ENCODE results near the gene CX3CR1. TPM values are rescaled to one million over a fixed set of nuclear protein-coding genes. Genes with fewer than 3 reads are reported as not detected.

The CX3CR1 gene
- total and polyA plus RNA-seq, 7 donors: 0.03 to 1.9 (median 0.55) TPM

DNA sequence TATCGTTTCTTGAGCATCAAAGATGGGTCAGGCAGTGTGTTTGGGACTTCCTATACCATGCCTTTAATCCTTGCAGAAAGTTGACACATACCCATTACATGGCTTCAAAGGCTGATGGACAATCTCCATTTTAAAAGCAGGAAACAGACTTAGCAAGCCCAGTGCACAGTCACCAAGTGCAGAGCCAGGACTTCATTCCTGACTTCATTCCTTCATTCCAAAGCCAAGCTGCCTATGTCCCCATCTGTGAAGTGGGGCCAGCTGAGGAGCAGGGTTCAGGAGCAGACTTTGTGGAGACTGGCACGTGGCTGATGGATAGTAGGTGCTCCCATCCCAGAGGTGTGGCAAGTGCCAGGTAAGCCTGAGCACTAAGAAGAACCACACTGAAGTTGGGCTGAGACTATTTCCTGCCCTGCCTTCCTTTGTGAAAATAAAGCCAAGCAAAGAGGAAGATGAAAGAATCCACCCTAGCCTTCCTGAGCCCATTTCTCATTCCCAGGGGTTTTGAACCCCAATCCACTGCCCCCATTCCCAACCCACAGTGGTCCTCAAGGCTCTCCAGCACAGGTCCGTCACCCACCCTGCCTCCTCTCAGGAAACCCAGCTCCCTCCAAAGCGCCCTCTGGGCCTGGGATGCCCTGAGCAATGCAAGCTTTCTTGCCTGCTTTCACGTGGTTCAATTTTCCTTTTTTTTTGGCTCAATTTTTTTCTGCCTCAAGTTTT, 1.8 kb downstream of the CX3CR1 start:
- TF ChIP-seq CTCF (IDR thresholded peaks at IDR 0.05): no peak
- intact Hi-C loops (cut with DNase I): no loop called here
- 59 to 69% (median 64%) methylated on average over 5 of the region's 5 CpGs for WGBS, 3 donors
- H3K4me1 ChIP-seq: peaks cover 14% of the 10 kb centered on the region
- ATAC-seq (no peak), DNase-seq (no peak)
- H3K36me3 ChIP-seq (ENCODE audit: insufficient read depth in 1 of 2, low read depth in 1 of 2): no peaks in the 10 kb centered on the region
- H3K27ac ChIP-seq: no peak overlapping the region
- no peaks in the 10 kb centered on the region for H3K9me3 ChIP-seq
- H3K27me3 ChIP-seq (ENCODE audit: insufficient read depth in 3 of 3, low read length in 2 of 3): no peaks in the 10 kb centered on the region
- H3K4me3 ChIP-seq: no peak overlapping the region

DNA sequence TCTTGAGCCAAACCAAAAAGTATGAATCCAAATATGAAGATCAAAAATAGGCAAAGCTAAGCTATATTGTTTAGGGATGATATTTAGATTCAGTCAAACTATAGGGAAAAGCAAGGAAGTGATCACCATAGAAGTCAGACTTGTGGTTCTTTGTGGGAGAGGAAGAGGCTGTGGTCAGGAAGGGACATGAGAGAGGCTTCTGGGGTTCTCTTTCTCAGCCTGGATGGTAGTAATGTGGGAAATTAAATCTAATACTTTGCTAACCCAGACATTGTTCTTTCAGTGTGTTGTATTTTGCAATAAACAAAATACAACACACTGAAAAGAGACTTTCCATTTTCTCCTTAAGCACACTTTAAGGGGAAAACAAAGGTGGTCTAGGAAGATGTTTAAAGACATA, 3.1 kb downstream of the CX3CR1 start:
- no peak overlapping the region for H3K4me3 ChIP-seq
- DNase-seq (no peak), ATAC-seq (no peak)
- TF ChIP-seq CTCF (IDR thresholded peaks at IDR 0.05): no peak
- intact Hi-C loops (cut with DNase I): no loop called here
- H3K4me1 ChIP-seq: peaks cover 14% of the 10 kb centered on the region
- no peaks in the 10 kb centered on the region for H3K9me3 ChIP-seq
- H3K36me3 ChIP-seq (ENCODE audit: insufficient read depth in 1 of 2, low read depth in 1 of 2): no peaks in the 10 kb centered on the region
- H3K27me3 ChIP-seq (ENCODE audit: insufficient read depth in 3 of 3, low read length in 2 of 3): no peaks in the 10 kb centered on the region
- no peak overlapping the region for H3K27ac ChIP-seq

- H3K4me3 ChIP-seq: no peak overlapping the region
- H3K27ac ChIP-seq: no peak overlapping the region
- H3K9me3 ChIP-seq: no peaks in the 10 kb centered on the region
- no peaks in the 10 kb centered on the region for H3K36me3 ChIP-seq (ENCODE audit: insufficient read depth in 1 of 2, low read depth in 1 of 2)
- ATAC-seq: no peak
- H3K4me1 ChIP-seq: peaks cover 14% of the 10 kb centered on the region
- no peak for TF ChIP-seq CTCF (IDR thresholded peaks at IDR 0.05)
- 82 to 90% (median 82%) methylated on average over 3 of the region's 3 CpGs for WGBS, 3 donors
- intact Hi-C loops (cut with DNase I): no loop called here
- no peaks in the 10 kb centered on the region for H3K27me3 ChIP-seq (ENCODE audit: insufficient read depth in 3 of 3, low read length in 2 of 3)
- no peak for DNase-seq
Measured at GRCh38 chr3:39275963-39276593, 3.8 kb downstream of the CX3CR1 start.

DNA sequence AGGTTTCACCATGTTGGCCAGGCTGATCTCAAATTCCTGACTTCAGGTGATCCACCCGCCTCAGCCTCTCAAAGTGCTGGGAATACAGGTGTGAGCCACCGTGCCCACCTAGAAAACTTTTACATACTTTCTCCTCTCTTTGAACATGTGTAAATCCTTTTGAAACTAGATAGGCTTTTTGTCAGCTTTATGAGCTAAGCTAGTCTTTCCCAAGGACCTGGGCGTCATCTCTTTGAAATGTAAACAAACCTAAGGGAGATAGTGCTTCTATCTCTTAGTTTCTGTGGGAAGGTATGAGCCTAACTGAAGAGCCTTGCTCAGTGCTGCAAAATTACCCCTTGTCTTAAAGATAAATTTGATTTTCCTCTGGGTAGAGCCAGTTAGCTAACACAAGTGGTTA, 4.8 kb downstream of the CX3CR1 start:
- H3K27me3 ChIP-seq (ENCODE audit: insufficient read depth in 3 of 3, low read length in 2 of 3): no peaks in the 10 kb centered on the region
- no peak for TF ChIP-seq CTCF (IDR thresholded peaks at IDR 0.05)
- ATAC-seq: no peak
- no peak for DNase-seq
- no peaks in the 10 kb centered on the region for H3K9me3 ChIP-seq
- no peak overlapping the region for H3K27ac ChIP-seq
- no peak overlapping the region for H3K4me3 ChIP-seq
- intact Hi-C loops (cut with DNase I): no loop called here
- 74 to 81% (median 74%) methylated on average over 3 of the region's 3 CpGs for WGBS, 3 donors
- no peaks in the 10 kb centered on the region for H3K36me3 ChIP-seq (ENCODE audit: insufficient read depth in 1 of 2, low read depth in 1 of 2)
- H3K4me1 ChIP-seq: peaks cover 7% of the 10 kb centered on the region
